Testis (tissue), 2 donors: ENCODE data around the gene ECEL1.

ENCODE experiments used
- CTCF ChIP-seq, 3 experiments: fragments of 450-650 bp in 2 of 3; fragments of 200-600 bp in 1 of 3; sonication (generic) in 1 of 3; IDR thresholded peaks; one replicate each; pipeline ENCODE4 v1.5.1; 2016 to 2019; ENCODE audit warnings: antibody characterized with exemption in 3 of 3, mild to moderate bottlenecking in 2 of 3, moderate library complexity in 1 of 3
- POLR2A ChIP-seq: fragments of 450-650 bp; IDR thresholded peaks from one replicate; pipeline ENCODE4 v1.6.1; 2017; ENCODE audit warnings: antibody characterized with exemption, mild to moderate bottlenecking, moderate library complexity

- TF ChIP-seq CTCF (IDR thresholded peaks at IDR 0.05) = no peak
- no peak for TF ChIP-seq POLR2A
Measured at GRCh38 chr2:232477751-232478510, 9.7 kb downstream of the ECEL1 start.
